ENCODE data around the gene MYO5A.

GRCh38 chr15:52558196-52558595 is 29.5 kb upstream of the MYO5A start:
- TF ChIP-seq CTCF (tag by site-specific recombination; IDR thresholded peaks at IDR 0.05) (no peak), ZNF121 (tag by site-specific recombination; IDR thresholded peaks at IDR 0.05) (no peak), ZNF133 (tag by site-specific recombination; IDR thresholded peaks at IDR 0.05) (no peak), PATZ1 (tag by site-specific recombination; IDR thresholded peaks at IDR 0.05) (no peak), ZNF10 (tag by site-specific recombination; IDR thresholded peaks at IDR 0.05) (no peak), ZNF837 (tag by site-specific recombination; IDR thresholded peaks at IDR 0.05) (no peak), TCF7L2 (IDR thresholded peaks at IDR 0.05; ENCODE audit: borderline replicate concordance, low read depth, low read length) (no peak), ZNF518A (tag by site-specific recombination; conservative IDR thresholded peaks at IDR 0.05; ENCODE audit: low read depth) (no peak), SP2 (tag by site-specific recombination; IDR thresholded peaks at IDR 0.05) (no peak), ZSCAN30 (tag by site-specific recombination; IDR thresholded peaks at IDR 0.05) (no peak), ZNF530 (tag by site-specific recombination; IDR thresholded peaks at IDR 0.05; ENCODE audit: low read depth) (no peak), ZBTB7A (tag by site-specific recombination; IDR thresholded peaks at IDR 0.05; ENCODE audit: low read depth) (no peak)
- TF ChIP-seq, protein P1, sequence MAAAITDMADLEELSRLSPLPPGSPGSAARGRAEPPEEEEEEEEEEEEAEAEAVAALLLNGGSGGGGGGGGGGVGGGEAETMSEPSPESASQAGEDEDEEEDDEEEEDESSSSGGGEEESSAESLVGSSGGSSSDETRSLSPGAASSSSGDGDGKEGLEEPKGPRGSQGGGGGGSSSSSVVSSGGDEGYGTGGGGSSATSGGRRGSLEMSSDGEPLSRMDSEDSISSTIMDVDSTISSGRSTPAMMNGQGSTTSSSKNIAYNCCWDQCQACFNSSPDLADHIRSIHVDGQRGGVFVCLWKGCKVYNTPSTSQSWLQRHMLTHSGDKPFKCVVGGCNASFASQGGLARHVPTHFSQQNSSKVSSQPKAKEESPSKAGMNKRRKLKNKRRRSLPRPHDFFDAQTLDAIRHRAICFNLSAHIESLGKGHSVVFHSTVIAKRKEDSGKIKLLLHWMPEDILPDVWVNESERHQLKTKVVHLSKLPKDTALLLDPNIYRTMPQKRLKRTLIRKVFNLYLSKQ (tag by site-specific recombination; IDR thresholded peaks at IDR 0.05; ENCODE audit: borderline replicate concordance): no peak
- TF ChIP-seq, protein P2, sequence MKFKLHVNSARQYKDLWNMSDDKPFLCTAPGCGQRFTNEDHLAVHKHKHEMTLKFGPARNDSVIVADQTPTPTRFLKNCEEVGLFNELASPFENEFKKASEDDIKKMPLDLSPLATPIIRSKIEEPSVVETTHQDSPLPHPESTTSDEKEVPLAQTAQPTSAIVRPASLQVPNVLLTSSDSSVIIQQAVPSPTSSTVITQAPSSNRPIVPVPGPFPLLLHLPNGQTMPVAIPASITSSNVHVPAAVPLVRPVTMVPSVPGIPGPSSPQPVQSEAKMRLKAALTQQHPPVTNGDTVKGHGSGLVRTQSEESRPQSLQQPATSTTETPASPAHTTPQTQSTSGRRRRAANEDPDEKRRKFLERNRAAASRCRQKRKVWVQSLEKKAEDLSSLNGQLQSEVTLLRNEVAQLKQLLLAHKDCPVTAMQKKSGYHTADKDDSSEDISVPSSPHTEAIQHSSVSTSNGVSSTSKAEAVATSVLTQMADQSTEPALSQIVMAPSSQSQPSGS (tag by site-specific recombination; IDR thresholded peaks at IDR 0.05; ENCODE audit: low read depth): no peak

Measured in HEK293 (cell line).